Measurements from ENCODE around the gene VWA8.

DNA sequence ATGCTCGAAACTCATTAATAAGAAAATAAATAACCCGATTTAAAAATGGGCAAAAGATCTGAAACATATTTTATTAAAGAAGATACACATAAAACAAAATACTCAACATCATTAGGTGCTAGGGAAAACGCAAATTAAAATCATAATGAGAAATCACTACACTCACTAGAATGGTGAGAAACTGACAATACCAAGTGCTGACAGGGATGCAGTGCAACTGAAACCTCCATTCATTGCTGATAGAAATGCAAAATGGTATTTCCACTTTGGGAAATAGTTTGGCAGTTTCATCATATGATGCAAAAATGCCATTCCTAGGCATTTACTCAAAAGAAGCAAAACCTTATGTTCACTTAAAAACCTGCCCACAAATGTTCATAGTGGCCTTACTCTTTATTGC is 278.1 kb downstream of the VWA8 start:
- TF ChIP-seq POLR2A (IDR thresholded peaks at IDR 0.05; ENCODE audit: low read depth), result no peak
- no peak for TF ChIP-seq CTCF (IDR thresholded peaks at IDR 0.05)
- TF ChIP-seq POLR2AphosphoS5 (IDR thresholded peaks at IDR 0.05), result no peak
- TF ChIP-seq EP300 (IDR thresholded peaks at IDR 0.05), result no peak
